SK-N-SH (cell line): ENCODE measurements around the gene ITFG2. TPM values are rescaled to one million over a fixed set of nuclear protein-coding genes. Genes with fewer than 3 reads are reported as not detected.

Experiments
- CTCF ChIA-PET: fragments of 300-600, 350-600 bp; formaldehyde crosslinking; extraction: SDS; loops from one replicate; lab custom pipeline; 2021; lab: Yijun Ruan, JAX
- POLR2A ChIA-PET: fragments of 350-600 bp; sonication (Branson Sonifier 250); formaldehyde crosslinking; extraction: SDS; loops from one replicate; lab custom pipeline; 2020; ENCODE audit warnings: antibody characterized with exemption, inconsistent platforms; lab: Yijun Ruan, JAX
- DNase-seq: peaks from one replicate; pipeline ENCODE4 v3.0.0; 2012
- H2AFZ ChIP-seq: fragments of 200-600 bp; sonication (generic); 2 replicates; pipeline ENCODE4 v1.8.1; 2016; ENCODE audit warnings: antibody characterized with exemption, mild to moderate bottlenecking, low read depth
- H3F3A ChIP-seq: fragments of 200-600 bp; sonication (generic); replicated peaks from 2 replicates; pipeline ENCODE3; 2016; ENCODE audit warnings: antibody characterized with exemption, mild to moderate bottlenecking; ENCODE audit not compliant: insufficient read depth
- H3K27ac ChIP-seq, 2 experiments: fragments of 200-500 bp in 1 of 2; fragments of 200-600 bp in 1 of 2; sonication (Bioruptor generic) in 1 of 2; sonication (generic), shearing (Covaris generic) in 1 of 2; 2 replicates each; pipeline versions ENCODE4 v1.5.1 to v1.6.1; 2014 to 2016; ENCODE audit warnings: low read depth in 2 of 2, inconsistent platforms in 1 of 2, low read length in 1 of 2, mild to moderate bottlenecking in 1 of 2, mixed read lengths in 1 of 2
- H3K27me3 ChIP-seq: fragments of 200-600 bp; sonication (generic), shearing (Covaris generic); 2 replicates; pipeline ENCODE4 v1.6.1; 2016; ENCODE audit warnings: mixed run types; ENCODE audit not compliant: insufficient read depth
- H3K36me3 ChIP-seq, 2 experiments: fragments of 200-500 bp in 1 of 2; fragments of 200-600 bp in 1 of 2; sonication (Bioruptor generic) in 1 of 2; sonication (generic) in 1 of 2; replicated peaks in 1 of 2; 2 replicates each; pipeline versions ENCODE3 to v1.5.1; 2014 to 2016; ENCODE audit warnings: low read length in 1 of 2, mild to moderate bottlenecking in 1 of 2; ENCODE audit not compliant: insufficient read depth in 2 of 2, control insufficient read depth in 1 of 2
- H3K4me1 ChIP-seq, 2 experiments: fragments of 200-500 bp in 1 of 2; fragments of 200-600 bp in 1 of 2; sonication (Bioruptor generic) in 1 of 2; sonication (generic), shearing (Covaris generic) in 1 of 2; 2 replicates each; pipeline versions ENCODE4 v1.5.1 to v1.6.1; 2014 to 2016; ENCODE audit warnings: low read depth in 1 of 2, low read length in 1 of 2, mixed run types in 1 of 2; ENCODE audit not compliant: insufficient read depth in 2 of 2, control insufficient read depth in 1 of 2
- H3K4me2 ChIP-seq: fragments of 200-600 bp; sonication (generic), shearing (Covaris generic); 2 replicates; pipeline ENCODE4 v1.6.1; 2017; ENCODE audit warnings: mixed run types
- H3K4me3 ChIP-seq, 2 experiments: fragments of 200-500 bp in 1 of 2; fragments of 200-600 bp in 1 of 2; sonication (Bioruptor generic) in 1 of 2; sonication (generic), shearing (Covaris generic) in 1 of 2; 2 replicates each; pipeline versions ENCODE4 v1.5.1 to v1.8.1; 2014 to 2016; ENCODE audit warnings: low read depth in 2 of 2, inconsistent platforms in 1 of 2, low read length in 1 of 2, mild to moderate bottlenecking in 1 of 2, mixed read lengths in 1 of 2, moderate library complexity in 1 of 2
- H3K79me2 ChIP-seq: fragments of 200-600 bp; sonication (generic); 2 replicates; pipeline ENCODE4 v1.8.1; 2017; ENCODE audit warnings: mild to moderate bottlenecking; ENCODE audit not compliant: insufficient read depth
- H3K9ac ChIP-seq: fragments of 200-600 bp; sonication (generic); 2 replicates; pipeline ENCODE4 v1.6.1; 2017; ENCODE audit warnings: mixed run types
- H3K9me2 ChIP-seq: fragments of 200-600 bp; sonication (generic); 2 replicates; pipeline ENCODE4 v1.6.1; 2017; ENCODE audit warnings: mixed run types
- H3K9me3 ChIP-seq: fragments of 200-600 bp; sonication (generic); 2 replicates; pipeline ENCODE4 v1.6.1; 2017; ENCODE audit warnings: mixed run types, mild to moderate bottlenecking, moderate library complexity
- H4K20me1 ChIP-seq: fragments of 200-600 bp; sonication (generic); 2 replicates; pipeline ENCODE4 v1.6.1; 2017; ENCODE audit warnings: mild to moderate bottlenecking, mixed run types; ENCODE audit not compliant: insufficient read depth
- CHD2 ChIP-seq: fragments of 150-350 bp; IDR thresholded peaks from 2 replicates; pipeline ENCODE4 v1.6.1; 2018; ENCODE audit warnings: low read length; ENCODE audit not compliant: partially characterized antibody
- EZH2phosphoT487 ChIP-seq: fragments of 200-600 bp; sonication (generic); IDR thresholded peaks from 2 replicates; pipeline ENCODE4 v1.6.1; 2017; ENCODE audit warnings: low read depth, mixed run types, mild to moderate bottlenecking, antibody characterized with exemption, moderate library complexity, borderline replicate concordance
- MXI1 ChIP-seq: IDR thresholded peaks from 2 replicates; pipeline ENCODE4 v1.6.1; 2012; ENCODE audit warnings: mild to moderate bottlenecking, low read depth, low read length, improper control_type of control experiment
- NRF1 ChIP-seq: IDR thresholded peaks from 2 replicates; pipeline ENCODE4 v1.6.1; 2012; ENCODE audit warnings: low read depth, mild to moderate bottlenecking, low read length
- RAD21 ChIP-seq: IDR thresholded peaks from 2 replicates; pipeline ENCODE4 v1.6.1; 2012; ENCODE audit warnings: mild to moderate bottlenecking, low read length
- SMC3 ChIP-seq: IDR thresholded peaks from 2 replicates; pipeline ENCODE4 v1.6.1; 2012; ENCODE audit warnings: low read depth, low read length, improper control_type of control experiment
- WGBS: methylation state at CpG from one replicate; pipeline ENCODE4 v1.1.6; 2017; ENCODE audit warnings: low lambda C conversion rate; 5-methylcytosine and 5-hydroxymethylcytosine counted together
- polyA plus RNA-seq, 3 experiments: library from polyadenylated mRNA; depleted of rRNA; stranded (reverse); fragments of >200 nt; gene quantifications; 2 replicates each; pipeline ENCODE4 v1.2.3, GENCODE V29; 2012
- TF ChIP-seq, protein P1 (sequence below): IDR thresholded peaks from 2 replicates; pipeline ENCODE4 v1.4.0; 2012; ENCODE audit warnings: low read depth, borderline replicate concordance
- TF ChIP-seq, protein P2 (sequence below): fragments of 150-350 bp; IDR thresholded peaks from 2 replicates; pipeline ENCODE4 v1.6.1; 2016; ENCODE audit warnings: mild to moderate bottlenecking, low read depth, low read length

ITFG2 gene
- polyA plus RNA-seq, 1 of the 3 experiments (the other 2 are of a cell fraction) = 27.2 TPM

DNA sequence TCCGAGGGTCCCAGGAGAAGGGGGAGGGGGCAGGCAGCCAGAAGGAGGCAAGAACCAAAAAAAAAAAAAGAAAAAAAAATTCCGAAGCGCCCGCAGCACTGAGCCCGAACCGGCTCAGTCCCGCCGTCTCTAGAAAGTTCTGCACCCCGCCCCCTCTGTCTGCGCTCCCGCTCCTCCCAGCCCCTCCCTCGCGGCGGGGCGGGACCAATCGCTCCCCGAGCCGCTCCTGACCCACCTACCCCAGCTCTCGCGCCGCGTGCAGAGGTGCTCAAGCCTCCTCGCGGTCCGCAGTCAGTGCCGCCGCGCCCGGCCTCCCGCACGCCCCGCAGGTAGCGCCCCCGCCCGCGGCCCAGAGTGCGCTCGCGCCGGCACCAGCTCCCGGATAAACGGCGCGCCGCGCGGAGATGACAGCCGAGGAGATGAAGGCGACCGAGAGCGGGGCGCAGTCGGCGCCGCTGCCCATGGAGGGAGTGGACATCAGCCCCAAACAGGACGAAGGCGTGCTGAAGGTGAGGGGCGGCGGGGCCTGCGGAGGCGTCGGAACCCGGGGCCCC, 17.7 kb upstream of the ITFG2 start, which contains the start of gene FKBP4 (continued):
- TF ChIP-seq, protein P1, sequence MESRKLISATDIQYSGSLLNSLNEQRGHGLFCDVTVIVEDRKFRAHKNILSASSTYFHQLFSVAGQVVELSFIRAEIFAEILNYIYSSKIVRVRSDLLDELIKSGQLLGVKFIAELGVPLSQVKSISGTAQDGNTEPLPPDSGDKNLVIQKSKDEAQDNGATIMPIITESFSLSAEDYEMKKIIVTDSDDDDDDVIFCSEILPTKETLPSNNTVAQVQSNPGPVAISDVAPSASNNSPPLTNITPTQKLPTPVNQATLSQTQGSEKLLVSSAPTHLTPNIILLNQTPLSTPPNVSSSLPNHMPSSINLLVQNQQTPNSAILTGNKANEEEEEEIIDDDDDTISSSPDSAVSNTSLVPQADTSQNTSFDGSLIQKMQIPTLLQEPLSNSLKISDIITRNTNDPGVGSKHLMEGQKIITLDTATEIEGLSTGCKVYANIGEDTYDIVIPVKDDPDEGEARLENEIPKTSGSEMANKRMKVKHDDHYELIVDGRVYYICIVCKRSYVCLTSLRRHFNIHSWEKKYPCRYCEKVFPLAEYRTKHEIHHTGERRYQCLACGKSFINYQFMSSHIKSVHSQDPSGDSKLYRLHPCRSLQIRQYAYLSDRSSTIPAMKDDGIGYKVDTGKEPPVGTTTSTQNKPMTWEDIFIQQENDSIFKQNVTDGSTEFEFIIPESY = no peak
- TF ChIP-seq CHD2 (peak; percentile 69), RAD21 (no peak), SMC3 (no peak), EZH2phosphoT487 (no peak)

DNA sequence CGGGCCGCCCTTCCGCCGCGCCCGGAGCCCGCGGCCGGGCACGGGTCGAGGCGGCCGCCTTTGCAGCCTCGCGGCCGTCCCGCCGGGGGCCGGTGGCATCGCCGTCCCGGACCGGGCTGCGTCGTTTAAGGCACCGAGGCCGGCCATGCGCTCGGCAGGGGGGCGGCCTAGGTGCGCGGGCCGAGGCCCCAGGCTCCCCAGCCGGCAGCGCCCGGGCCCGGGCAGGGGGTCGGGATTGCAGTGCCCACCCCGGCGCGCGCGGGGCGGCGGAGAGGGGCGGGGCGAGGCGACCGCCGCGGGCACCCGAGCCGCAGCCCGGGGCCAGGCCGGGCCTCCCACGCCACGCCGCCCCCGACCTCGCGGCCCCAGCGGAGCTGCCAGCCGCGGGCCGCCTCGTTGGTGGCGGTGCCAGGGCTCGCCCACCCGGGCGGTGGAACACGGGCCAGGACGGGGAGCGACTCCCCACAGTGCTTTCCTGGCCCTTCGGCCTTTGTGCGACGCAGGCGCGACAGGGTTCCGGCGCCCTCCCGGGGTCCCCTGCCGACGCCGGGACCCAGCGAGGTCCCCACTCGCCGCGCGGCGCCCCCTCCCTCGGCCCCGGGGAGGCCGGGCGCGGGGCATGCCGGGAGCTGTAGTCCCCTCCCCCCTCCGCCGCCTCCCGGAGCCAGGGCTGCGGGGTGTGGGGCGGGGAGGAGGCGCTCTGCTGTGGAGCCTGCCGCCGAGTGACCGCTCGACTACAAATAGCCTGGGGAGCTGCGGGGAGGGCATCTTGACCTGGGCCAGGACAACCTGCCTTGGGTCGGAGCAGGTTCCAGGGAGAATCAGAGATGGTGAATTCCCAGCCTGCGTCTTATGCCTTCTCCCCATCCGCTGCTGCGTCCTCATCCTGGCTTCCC, 16.9 kb upstream of the ITFG2 start:
- WGBS = 1% methylated on average over 18 of the region's 111 CpGs
- CTCF ChIA-PET = interaction anchor here (0.6 to 6.7 kb wide), 10 partner anchors 11 to 247 kb away, joined by 3 to 54 read pairs (median 4); no protein-coding TSS in a partner anchor
- H3K79me2 ChIP-seq = peaks cover 24% of the 10 kb centered on the region
- H3K9me2 ChIP-seq = no peaks in the 10 kb centered on the region
- peak overlapping the region; percentile 77 to 84 for H3K4me3 ChIP-seq
- H3K4me2 ChIP-seq = peak overlapping the region; percentile 98
- H3K27ac ChIP-seq = peak overlapping the region in 1 of 2 experiments; percentile 75; a peak in 2 of 4 replicates
- peaks cover 20 to 42% of the 10 kb centered on the region in 2 experiments for H3K36me3 ChIP-seq
- TF ChIP-seq, protein P2, sequence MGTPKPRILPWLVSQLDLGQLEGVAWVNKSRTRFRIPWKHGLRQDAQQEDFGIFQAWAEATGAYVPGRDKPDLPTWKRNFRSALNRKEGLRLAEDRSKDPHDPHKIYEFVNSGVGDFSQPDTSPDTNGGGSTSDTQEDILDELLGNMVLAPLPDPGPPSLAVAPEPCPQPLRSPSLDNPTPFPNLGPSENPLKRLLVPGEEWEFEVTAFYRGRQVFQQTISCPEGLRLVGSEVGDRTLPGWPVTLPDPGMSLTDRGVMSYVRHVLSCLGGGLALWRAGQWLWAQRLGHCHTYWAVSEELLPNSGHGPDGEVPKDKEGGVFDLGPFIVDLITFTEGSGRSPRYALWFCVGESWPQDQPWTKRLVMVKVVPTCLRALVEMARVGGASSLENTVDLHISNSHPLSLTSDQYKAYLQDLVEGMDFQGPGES = no peak
- peak; percentile 83 for TF ChIP-seq CHD2
- TF ChIP-seq MXI1 = peak; percentile 11; the same call in 1 of the 2 replicates
- TF ChIP-seq NRF1 = 0 out of 2 replicates have a peak, but pooled peaks have one; percentile 10
- TF ChIP-seq, all 33 proteins: peak for 3
- peak; percentile 97 for DNase-seq
- H3F3A ChIP-seq = no peaks in the 10 kb centered on the region
- H2AFZ ChIP-seq = peak overlapping the region; percentile 69
- 0 out of 2 replicates have a peak, but pooled peaks cover 5% of the 10 kb centered on the region for H4K20me1 ChIP-seq
- H3K9me3 ChIP-seq = no peaks in the 10 kb centered on the region
- POLR2A ChIA-PET = interaction anchor here (0.6 to 1.7 kb wide), 6 partner anchors 9 to 1605 kb away, joined by 3 read pairs; partner anchors contain the start of gene TULP3
- no peaks in the 10 kb centered on the region for H3K27me3 ChIP-seq
- H3K9ac ChIP-seq = peak overlapping the region; percentile 61; the same call in 1 of the 2 replicates
- H3K4me1 ChIP-seq = peaks cover 0 to 23% of the 10 kb centered on the region in 2 experiments; a peak in 3 of 4 replicates
